HG03139 (cell line): ENCODE data around the gene B4GALT2.

Experiments
- ATAC-seq: cut with Tn5 transposase; IDR thresholded peaks from one replicate; pipeline ENCODE4 v1.9.1; 2021; ENCODE audit not compliant: unreplicated experiment

The B4GALT2 gene

DNA sequence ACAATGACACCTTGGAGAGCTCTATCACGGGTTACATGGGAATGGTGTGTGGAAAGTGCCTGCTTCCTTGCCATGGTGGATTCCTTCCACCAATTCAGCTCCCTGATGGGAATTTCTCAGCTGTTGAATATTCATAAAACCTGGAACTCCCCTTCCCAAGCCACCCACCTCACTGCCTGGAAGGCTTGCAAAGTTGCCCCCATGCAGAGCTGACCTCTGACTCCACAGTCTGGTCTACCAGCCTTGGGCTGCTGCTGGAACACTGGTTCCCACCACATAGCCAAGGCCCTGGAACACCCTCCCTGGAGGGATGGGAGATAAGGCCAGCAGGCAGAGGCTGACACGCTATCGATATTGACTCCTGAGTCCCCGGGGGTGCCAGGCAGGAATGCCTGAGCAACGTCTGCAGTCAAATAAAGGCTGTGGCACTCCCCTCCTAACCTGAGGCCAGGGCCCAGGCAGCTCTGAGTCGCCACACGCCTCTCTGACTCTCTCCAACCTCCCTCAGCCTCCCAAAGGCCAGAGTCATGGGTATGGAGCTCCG, 21.2 kb downstream of the B4GALT2 start:
- ATAC-seq: no peak

DNA sequence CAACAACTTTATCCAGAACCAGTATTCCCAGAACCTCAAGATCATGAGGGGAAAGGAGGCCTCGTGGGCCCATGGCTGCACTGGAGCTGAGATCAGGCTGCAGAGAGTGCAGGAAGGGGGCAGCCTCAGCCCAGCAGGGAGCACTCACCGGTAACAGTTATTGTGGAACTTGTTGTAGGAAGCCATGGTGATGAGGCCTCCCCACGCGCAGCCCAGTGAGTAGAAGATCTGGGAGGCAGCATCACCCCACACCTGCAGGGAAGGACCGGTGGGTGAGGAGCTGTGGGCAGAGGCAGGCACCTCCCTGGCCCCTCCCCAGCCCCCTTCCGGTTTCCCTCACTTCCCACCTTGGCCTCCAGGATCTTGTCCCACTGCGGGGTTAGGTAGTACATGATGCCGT, 23.2 kb downstream of the B4GALT2 start:
- ATAC-seq: no peak

- ATAC-seq: no peak
Measured at GRCh38 chr1:44002606-44003157, 23.7 kb downstream of the B4GALT2 start.

GRCh38 chr1:44008259-44008658, 29.2 kb downstream of the B4GALT2 start:
- no peak for ATAC-seq

DNA sequence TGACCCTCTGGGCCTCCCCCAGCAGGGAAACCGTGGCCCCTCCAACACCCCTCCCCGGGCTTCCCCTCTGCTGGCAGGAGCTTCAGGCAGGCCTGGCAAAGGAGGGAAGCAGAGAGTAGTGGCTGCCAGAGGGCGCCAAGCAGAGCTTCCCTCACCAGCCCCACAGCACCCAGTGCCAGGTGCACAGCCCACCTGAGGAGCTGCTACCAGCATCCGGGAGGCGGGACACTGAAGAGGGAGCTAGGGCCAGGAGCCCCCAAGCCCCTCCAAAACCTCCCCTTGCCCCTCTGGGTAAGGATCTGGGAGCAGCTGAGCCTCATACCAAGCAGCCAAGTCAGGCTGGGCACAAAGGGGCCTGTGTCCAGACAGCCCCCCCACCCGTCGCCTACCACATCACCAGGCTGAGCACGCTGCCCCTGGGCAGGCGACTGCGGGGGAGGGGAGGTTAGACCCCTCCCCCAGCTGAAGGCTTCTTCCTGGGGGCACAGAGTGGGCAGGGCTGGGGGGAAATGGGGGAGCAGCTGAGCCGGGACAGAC, 32.0 kb downstream of the B4GALT2 start:
- ATAC-seq: no peak

DNA sequence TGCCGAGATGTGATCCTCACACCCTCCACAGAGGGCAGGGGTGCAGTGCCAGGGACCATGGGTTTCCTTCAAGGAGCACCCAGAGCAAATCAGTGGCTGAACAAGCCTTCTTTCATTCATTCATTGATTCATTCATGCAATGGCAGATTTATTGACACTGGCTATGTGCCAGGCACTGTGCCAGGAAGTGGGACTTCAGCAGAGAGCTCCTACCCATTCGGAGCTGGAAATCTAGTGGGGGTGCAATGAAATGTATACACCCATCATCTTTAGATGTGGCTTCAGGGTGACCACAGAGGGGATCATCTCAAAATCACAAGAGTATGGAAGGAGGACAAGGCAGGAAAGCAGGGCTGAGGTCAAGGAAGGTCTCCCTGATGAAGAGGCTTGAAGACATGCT, 33.4 kb downstream of the B4GALT2 start:
- no peak for ATAC-seq

GRCh38 chr1:44012941-44013609, 34.1 kb downstream of the B4GALT2 start:
- ATAC-seq: no peak

- no peak for ATAC-seq
Measured at GRCh38 chr1:44013949-44014348, 34.9 kb downstream of the B4GALT2 start.

DNA sequence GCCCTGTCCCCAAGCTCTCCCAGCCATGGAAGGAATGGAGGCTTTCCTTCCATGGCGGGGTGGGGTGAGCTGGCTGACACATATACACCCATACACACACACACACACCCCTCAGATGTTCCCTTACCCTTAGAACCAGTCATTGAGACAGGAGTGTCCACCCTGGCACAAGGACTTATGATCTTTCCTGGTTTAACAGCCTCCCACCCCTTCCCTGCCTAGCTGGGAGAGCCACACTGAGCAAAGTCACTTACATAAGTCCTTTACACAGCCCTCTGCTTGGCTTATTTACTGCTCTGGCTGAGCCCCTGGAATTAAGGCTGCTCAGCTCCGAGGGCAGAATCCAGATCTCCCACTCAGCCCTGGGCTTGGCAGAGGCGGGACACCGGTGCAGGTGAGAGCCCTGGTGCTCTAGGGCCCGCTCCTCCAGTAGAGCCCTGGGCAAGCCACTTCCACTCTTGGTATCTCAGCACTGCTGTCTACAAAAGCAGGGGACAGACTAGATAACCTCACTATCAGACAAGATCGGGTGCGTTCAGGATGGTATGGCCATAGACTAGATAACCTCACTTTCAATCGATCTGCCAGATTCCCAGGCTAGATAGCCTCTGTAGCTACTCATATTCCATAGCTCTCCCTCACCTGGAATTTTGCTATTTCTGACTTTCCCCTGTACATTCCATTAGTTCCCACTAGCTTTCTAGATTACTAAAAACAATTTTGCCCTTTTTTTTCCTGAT, 35.5 kb downstream of the B4GALT2 start:
- no peak for ATAC-seq

- no peak for ATAC-seq
Measured at GRCh38 chr1:44015206-44015605, 36.2 kb downstream of the B4GALT2 start.

DNA sequence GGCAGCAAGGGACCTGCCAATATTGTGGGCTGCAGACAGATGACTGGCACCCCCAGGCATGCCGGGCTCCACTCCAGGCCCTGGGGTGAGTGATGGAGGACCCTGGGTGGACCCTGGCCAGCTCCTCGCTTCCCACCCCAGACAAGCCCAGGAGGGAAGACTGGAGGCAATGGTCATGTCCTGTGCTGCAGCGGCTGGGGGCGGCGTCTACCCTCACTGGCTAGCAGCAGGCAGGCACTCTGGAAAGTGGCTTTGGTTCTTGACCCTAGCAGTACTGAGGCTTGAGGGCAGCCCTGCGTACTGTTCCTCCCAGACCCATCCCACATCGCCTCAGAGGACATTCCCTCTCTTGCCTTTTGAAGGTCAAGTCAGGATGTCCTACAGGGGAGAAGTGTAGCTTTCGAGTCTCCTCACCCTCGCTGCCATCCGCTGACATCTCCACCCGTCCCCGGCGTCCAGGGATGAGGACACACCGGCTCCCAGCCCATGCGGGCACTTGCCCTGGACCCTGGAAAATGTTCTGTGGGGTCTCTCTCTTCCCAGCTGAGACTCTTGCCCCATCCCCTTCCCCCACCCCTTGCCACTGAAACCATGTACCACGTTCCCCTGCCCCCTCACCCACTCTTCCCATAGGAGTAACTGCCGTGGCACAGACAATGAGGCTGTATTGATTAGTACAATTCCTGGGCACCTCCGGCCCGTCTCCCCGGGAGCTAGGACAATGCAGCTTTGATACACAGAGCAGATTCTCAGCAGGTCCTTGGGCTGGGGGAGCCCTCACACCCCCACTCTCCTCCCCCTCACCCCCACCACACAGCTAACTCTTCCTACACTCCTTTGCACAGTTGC, 37.3 kb downstream of the B4GALT2 start:
- no peak for ATAC-seq

- no peak for ATAC-seq
Measured at GRCh38 chr1:44016890-44017400, 37.9 kb downstream of the B4GALT2 start.

DNA sequence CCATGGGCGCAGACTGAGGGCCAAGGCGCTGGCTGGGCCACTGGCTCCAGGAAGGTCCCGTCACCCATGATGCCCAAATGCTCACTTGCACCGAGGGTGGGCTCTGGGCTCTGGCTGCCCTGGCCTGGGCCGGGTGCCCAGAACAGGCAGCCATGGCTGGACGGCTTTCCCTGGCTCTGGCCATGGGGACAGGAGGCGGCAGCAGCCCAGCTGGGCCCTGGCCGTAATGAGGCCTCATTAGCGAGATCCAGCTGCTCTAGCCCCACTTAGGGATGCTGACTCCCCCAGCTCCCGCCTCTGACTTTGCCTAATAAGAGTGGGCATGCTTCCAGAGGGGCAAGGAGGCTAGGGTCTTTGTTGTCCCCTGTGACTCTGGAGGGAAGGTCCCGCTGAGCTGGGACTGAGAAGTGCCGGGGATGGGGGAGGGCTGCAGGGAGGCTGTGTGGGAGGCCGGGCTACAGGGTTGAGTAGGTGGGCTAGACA, 40.5 kb downstream of the B4GALT2 start:
- ATAC-seq: no peak

GRCh38 chr1:44020464-44020863, 41.5 kb downstream of the B4GALT2 start:
- ATAC-seq: no peak

DNA sequence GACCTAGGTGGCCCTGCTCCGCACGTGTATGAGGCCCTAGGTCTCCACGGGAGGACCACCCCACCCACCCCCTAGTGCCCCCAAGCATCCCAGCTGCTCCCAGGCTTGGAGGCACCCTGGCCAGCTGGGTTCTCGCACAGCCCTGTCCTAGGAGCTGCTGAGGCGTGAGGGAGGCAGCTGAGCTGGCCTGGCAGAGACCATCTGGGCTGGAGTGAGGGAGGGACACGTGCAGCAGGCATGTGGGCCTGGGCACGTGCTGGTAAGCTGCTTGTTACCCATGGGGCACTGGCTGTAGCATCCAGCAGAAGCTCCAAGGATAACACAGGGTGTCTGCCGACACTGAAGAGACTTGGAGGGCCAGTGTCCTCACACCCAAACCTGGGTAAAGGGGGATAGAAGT, 42.1 kb downstream of the B4GALT2 start:
- no peak for ATAC-seq

DNA sequence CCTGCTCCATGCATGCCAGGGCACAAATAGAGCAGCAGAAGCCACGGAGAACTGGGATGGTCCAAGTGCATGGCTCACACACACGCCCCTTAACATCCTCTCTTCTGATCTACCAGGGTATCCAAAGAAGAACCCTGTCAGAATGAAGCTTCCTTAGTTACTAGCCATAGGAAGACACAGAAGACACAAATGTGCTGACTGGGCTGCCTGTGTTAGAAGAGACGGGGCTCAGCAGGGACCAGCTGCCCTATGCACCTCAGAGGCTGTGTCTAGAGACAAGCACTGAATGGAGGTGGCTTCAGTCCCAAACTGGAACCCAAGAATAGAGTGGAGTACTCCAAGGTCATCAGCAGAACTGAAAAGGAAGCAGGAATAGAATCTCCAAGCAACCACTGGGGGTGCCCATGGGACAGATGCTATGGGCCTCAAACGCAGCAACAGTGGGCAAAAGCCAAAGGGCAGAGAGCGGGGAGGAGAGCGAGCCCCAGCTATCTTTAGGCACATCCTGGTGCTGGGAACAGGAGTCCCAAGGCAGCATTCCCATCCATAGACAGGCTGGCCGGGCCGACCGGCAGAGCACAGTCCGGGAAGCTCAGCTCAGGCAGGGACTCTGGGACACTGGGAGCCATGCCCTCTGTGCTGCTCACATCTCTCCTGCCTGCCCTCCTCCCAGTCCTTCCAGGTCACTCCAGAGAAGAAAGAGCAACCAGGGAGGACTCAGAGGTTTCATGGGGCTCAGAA, 42.7 kb downstream of the B4GALT2 start:
- ATAC-seq: no peak

DNA sequence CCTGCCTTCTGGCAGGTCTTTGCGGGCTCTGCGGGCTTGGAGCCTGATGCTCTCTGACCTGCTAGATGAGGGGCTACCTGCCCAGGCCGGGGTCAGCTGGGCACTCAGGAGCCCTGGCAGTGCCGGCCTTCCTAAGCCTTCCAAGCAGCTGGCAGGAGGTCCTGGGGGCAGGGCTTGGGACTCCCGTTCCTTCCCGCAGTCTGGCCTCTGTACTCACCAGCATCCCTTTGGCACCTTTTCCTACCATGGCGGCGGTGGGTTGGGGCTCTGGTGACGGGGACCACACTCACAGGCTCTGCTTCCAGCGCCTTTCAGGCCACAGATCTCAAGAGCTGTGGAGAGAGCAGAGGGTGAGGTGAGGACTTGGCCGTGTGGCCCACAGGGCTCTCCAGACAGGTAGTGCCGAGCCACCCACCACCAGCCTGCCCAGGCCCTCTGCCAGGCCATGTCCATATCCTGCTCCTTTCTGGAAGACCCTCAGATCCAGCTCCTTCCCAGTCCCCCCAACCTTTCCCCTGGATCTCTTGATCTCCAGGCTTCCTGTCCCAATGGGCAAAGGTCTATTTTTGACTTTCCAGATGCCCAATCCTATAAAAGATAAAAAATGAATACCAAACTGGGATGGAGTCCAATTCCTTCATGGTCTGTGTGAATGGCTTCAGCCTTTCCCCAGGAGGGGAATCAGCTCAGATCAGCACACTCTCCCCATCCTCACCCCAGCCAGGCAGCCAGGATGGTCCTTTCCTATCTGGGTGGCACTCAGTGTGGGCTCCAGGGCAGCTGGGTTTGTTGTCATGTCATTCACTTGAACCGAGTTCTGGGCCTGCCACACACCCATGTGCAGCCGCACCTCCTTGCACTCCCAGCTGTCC, 45.3 kb downstream of the B4GALT2 start:
- no peak for ATAC-seq

- no peak for ATAC-seq
Measured at GRCh38 chr1:44024903-44025525, 46.0 kb downstream of the B4GALT2 start.
